ENCODE data around the gene MTCH1. TPM values are rescaled to one million over a fixed set of nuclear protein-coding genes. Genes with fewer than 3 reads are reported as not detected.

MTCH1 gene
- total and polyA plus RNA-seq, 4 experiments from 2014 or later = 94.1 to 151 (median 134) TPM

GRCh38 chr6:37017606-37018197 is 31.7 kb upstream of the MTCH1 start:
- POLR2A ChIA-PET (ENCODE audit: partially characterized antibody) = interaction anchor here (0.6 to 16.2 kb wide), 24 partner anchors 28 to 424 kb away, joined by 3 to 394 read pairs (median 4); partner anchors contain the start of genes C6orf89, MTCH1, PI16 and PIM1
- H3K27ac ChIP-seq (ENCODE audit: low read depth, low read length) = no peak overlapping the region
- DNase-seq = no peak

GRCh38 chr6:37016995-37017394 is 31.0 kb upstream of the MTCH1 start:
- H3K4me3 Mint-ChIP-seq = no peak overlapping the region
- no peaks in the 10 kb centered on the region for H3K36me3 ChIP-seq (ENCODE audit: insufficient read depth, low read length)
- CTCF ChIA-PET (ENCODE audit: partially characterized antibody) = interaction anchor here (1.2 to 18.9 kb wide), 18 partner anchors 11 to 297 kb away, joined by 4 to 1184 read pairs (median 20); partner anchors contain the start of genes C6orf89, FGD2, PIM1 and PPIL1
- no peaks in the 10 kb centered on the region for H3K9me3 ChIP-seq (ENCODE audit: control insufficient read depth in 1 of 2, low read length in 2 of 2)
- H3K27me3 ChIP-seq (ENCODE audit: insufficient read depth, low read length) = no peaks in the 10 kb centered on the region
- no peak overlapping the region for H3K4me3 ChIP-seq (ENCODE audit: low read length in 2 of 2)
- no peaks in the 10 kb centered on the region for H3K36me3 Mint-ChIP-seq
- no peaks in the 10 kb centered on the region for H3K27me3 Mint-ChIP-seq
- H3K27ac ChIP-seq (ENCODE audit: low read depth, low read length) = no peak overlapping the region
- peaks cover 25 to 34% (median 30%) of the 10 kb centered on the region in 4 donors for H3K4me1 Mint-ChIP-seq
- DNase-seq = no peak
- H3K4me1 ChIP-seq (ENCODE audit: insufficient read depth, low read length) = peaks cover 33% of the 10 kb centered on the region
- POLR2A ChIA-PET (ENCODE audit: partially characterized antibody) = interaction anchor here (1.6 to 16.2 kb wide), 9 partner anchors 31 to 248 kb away, joined by 5 to 394 read pairs (median 17); partner anchors contain the start of genes C6orf89, MTCH1, PIM1 and PPIL1
- H3K27ac Mint-ChIP-seq = peak overlapping the region in 1 of 7 donors; percentile 55
- no peaks in the 10 kb centered on the region for H3K9me3 Mint-ChIP-seq
- intact Hi-C loops (cut with micrococcal nuclease) = no loop called here

More at GRCh38 chr6:37017606-37018197, 31.7 kb upstream of the MTCH1 start:
- H3K9me3 ChIP-seq (ENCODE audit: control insufficient read depth in 1 of 2, low read length in 2 of 2) = no peaks in the 10 kb centered on the region
- peak overlapping the region in 6 of 7 donors; percentile 13 to 91 (median 75) for H3K27ac Mint-ChIP-seq
- no peaks in the 10 kb centered on the region for H3K36me3 ChIP-seq (ENCODE audit: insufficient read depth, low read length)
- no peaks in the 10 kb centered on the region for H3K27me3 Mint-ChIP-seq
- peak overlapping the region in 3 of 8 donors; percentile 4 to 57 (median 42) for H3K4me3 Mint-ChIP-seq
- peaks cover 29 to 41% (median 35%) of the 10 kb centered on the region in 4 donors for H3K4me1 Mint-ChIP-seq
- CTCF ChIA-PET (ENCODE audit: partially characterized antibody) = interaction anchor here (0.6 to 18.9 kb wide), 62 partner anchors 9 to 446 kb away, joined by 3 to 1184 read pairs (median 5); partner anchors contain the start of genes C6orf89, FGD2, MTCH1 and PIM1
- peaks cover 40% of the 10 kb centered on the region for H3K4me1 ChIP-seq (ENCODE audit: insufficient read depth, low read length)
- H3K4me3 ChIP-seq (ENCODE audit: low read length in 2 of 2) = no peak overlapping the region
- H3K9me3 Mint-ChIP-seq = no peaks in the 10 kb centered on the region
- no peaks in the 10 kb centered on the region for H3K36me3 Mint-ChIP-seq
- intact Hi-C loops (cut with micrococcal nuclease) = loop anchor here (1.0 kb wide), 8 partner anchors 31 to 394 kb away; partner anchors contain the start of genes C6orf89 and MTCH1
- H3K27me3 ChIP-seq (ENCODE audit: insufficient read depth, low read length) = no peaks in the 10 kb centered on the region

- Histone ChIP-seq H3K27me3 (ENCODE audit: insufficient read depth, low read length) (no peaks in the 10 kb centered on the region), H3K27ac (ENCODE audit: low read depth, low read length) (no peak overlapping the region), H3K9me3 (ENCODE audit: control insufficient read depth in 1 of 2, low read length in 2 of 2) (no peaks in the 10 kb centered on the region), H3K4me3 (ENCODE audit: low read length in 2 of 2) (no peak overlapping the region), H3K36me3 (ENCODE audit: insufficient read depth, low read length) (no peaks in the 10 kb centered on the region), H3K4me1 (ENCODE audit: insufficient read depth, low read length) (peaks cover 20% of the 10 kb centered on the region)
- DNase-seq = no peak
- no peaks in the 10 kb centered on the region for H3K9me3 Mint-ChIP-seq
- no peak overlapping the region for H3K4me3 Mint-ChIP-seq
- peak overlapping the region in 1 of 7 donors; percentile 8 for H3K27ac Mint-ChIP-seq
- ChIA-PET CTCF (ENCODE audit: partially characterized antibody) (interaction anchor here (0.7 to 18.9 kb wide), 6 partner anchors 9 to 194 kb away, joined by 3 to 1184 read pairs (median 118); partner anchors contain the start of genes C6orf89 and PIM1), POLR2A (ENCODE audit: partially characterized antibody) (interaction anchor here (1.6 kb wide), 1 partner anchor 29 kb away, joined by 5 read pairs; the partner anchor contains the start of gene MTCH1)
- peaks cover 14 to 21% (median 18%) of the 10 kb centered on the region in 4 donors for H3K4me1 Mint-ChIP-seq
- no peaks in the 10 kb centered on the region for H3K36me3 Mint-ChIP-seq
- H3K27me3 Mint-ChIP-seq = no peaks in the 10 kb centered on the region
- intact Hi-C loops (cut with micrococcal nuclease) = no loop called here
These were observed 29.5 kb upstream of the MTCH1 start for GRCh38 chr6:37015532-37015931.

GRCh38 chr6:37014667-37015066 is 28.7 kb upstream of the MTCH1 start:
- POLR2A ChIA-PET (ENCODE audit: partially characterized antibody) = no interaction called here
- peaks cover 20% of the 10 kb centered on the region for H3K4me1 ChIP-seq (ENCODE audit: insufficient read depth, low read length)
- no peak for DNase-seq
- H3K4me3 ChIP-seq (ENCODE audit: low read length in 2 of 2) = no peak overlapping the region
- H3K4me1 Mint-ChIP-seq = peaks cover 14 to 21% (median 18%) of the 10 kb centered on the region in 4 donors
- no peaks in the 10 kb centered on the region for H3K9me3 ChIP-seq (ENCODE audit: control insufficient read depth in 1 of 2, low read length in 2 of 2)
- no peaks in the 10 kb centered on the region for H3K36me3 ChIP-seq (ENCODE audit: insufficient read depth, low read length)
- no peak overlapping the region for H3K27ac ChIP-seq (ENCODE audit: low read depth, low read length)
- intact Hi-C loops (cut with micrococcal nuclease) = no loop called here
- H3K27me3 Mint-ChIP-seq = no peaks in the 10 kb centered on the region
- H3K36me3 Mint-ChIP-seq = no peaks in the 10 kb centered on the region
- peak overlapping the region in 1 of 7 donors; percentile 4 for H3K27ac Mint-ChIP-seq
- no peak overlapping the region for H3K4me3 Mint-ChIP-seq
- no peaks in the 10 kb centered on the region for H3K9me3 Mint-ChIP-seq
- H3K27me3 ChIP-seq (ENCODE audit: insufficient read depth, low read length) = no peaks in the 10 kb centered on the region
- CTCF ChIA-PET (ENCODE audit: partially characterized antibody) = interaction anchor here (18.9 kb wide), 1 partner anchor 195 kb away, joined by 1184 read pairs; no protein-coding TSS in a partner anchor

GRCh38 chr6:37013516-37014491 is 27.8 kb upstream of the MTCH1 start:
- Histone ChIP-seq H3K27ac (ENCODE audit: low read depth, low read length) (no peak overlapping the region), H3K36me3 (ENCODE audit: insufficient read depth, low read length) (no peaks in the 10 kb centered on the region), H3K4me1 (ENCODE audit: insufficient read depth, low read length) (peaks cover 13% of the 10 kb centered on the region), H3K9me3 (ENCODE audit: control insufficient read depth in 1 of 2, low read length in 2 of 2) (no peaks in the 10 kb centered on the region), H3K27me3 (ENCODE audit: insufficient read depth, low read length) (no peaks in the 10 kb centered on the region), H3K4me3 (ENCODE audit: low read length in 2 of 2) (no peak overlapping the region)
- H3K27ac Mint-ChIP-seq = no peak overlapping the region
- H3K4me3 Mint-ChIP-seq = no peak overlapping the region
- no peaks in the 10 kb centered on the region for H3K9me3 Mint-ChIP-seq
- no peaks in the 10 kb centered on the region for H3K36me3 Mint-ChIP-seq
- H3K4me1 Mint-ChIP-seq = peaks cover 10 to 12% (median 11%) of the 10 kb centered on the region in 4 donors
- intact Hi-C loops (cut with micrococcal nuclease) = no loop called here
- no peak for DNase-seq
- no peaks in the 10 kb centered on the region for H3K27me3 Mint-ChIP-seq
- CTCF ChIA-PET (ENCODE audit: partially characterized antibody) = interaction anchor here (0.6 to 18.9 kb wide), 3 partner anchors 129 to 841 kb away, joined by 4 to 1184 read pairs (median 5); partner anchors contain the start of gene C6orf89
- POLR2A ChIA-PET (ENCODE audit: partially characterized antibody) = no interaction called here

GRCh38 chr6:37011656-37012378 is 25.8 kb upstream of the MTCH1 start:
- H3K4me3 ChIP-seq (ENCODE audit: low read length in 2 of 2) = no peak overlapping the region
- peaks cover 2% of the 10 kb centered on the region for H3K4me1 ChIP-seq (ENCODE audit: insufficient read depth, low read length)
- no peak overlapping the region for H3K27ac Mint-ChIP-seq
- H3K27me3 Mint-ChIP-seq = no peaks in the 10 kb centered on the region
- ChIA-PET CTCF (ENCODE audit: partially characterized antibody) (interaction anchor here (1.0 to 1.1 kb wide), 2 partner anchors 126 to 199 kb away, joined by 5 read pairs; partner anchors contain the start of gene C6orf89), POLR2A (ENCODE audit: partially characterized antibody) (no interaction called here)
- DNase-seq = no peak
- H3K4me1 Mint-ChIP-seq = peaks cover 0 to 13% (median 6%) of the 10 kb centered on the region in 4 donors
- H3K36me3 Mint-ChIP-seq = no peaks in the 10 kb centered on the region
- no peak overlapping the region for H3K27ac ChIP-seq (ENCODE audit: low read depth, low read length)
- H3K9me3 Mint-ChIP-seq = no peaks in the 10 kb centered on the region
- H3K36me3 ChIP-seq (ENCODE audit: insufficient read depth, low read length) = no peaks in the 10 kb centered on the region
- no peak overlapping the region for H3K4me3 Mint-ChIP-seq
- H3K27me3 ChIP-seq (ENCODE audit: insufficient read depth, low read length) = no peaks in the 10 kb centered on the region
- intact Hi-C loops (cut with micrococcal nuclease) = no loop called here
- no peaks in the 10 kb centered on the region for H3K9me3 ChIP-seq (ENCODE audit: control insufficient read depth in 1 of 2, low read length in 2 of 2)
